Fibroblast of peridontal ligament (primary cell): ENCODE data around the gene ALG13.
"Not testable (repeated sequence)": the region's sequence is repeated elsewhere in the genome, so short reads cannot be mapped to it uniquely, and the experiment has no call there.

Experiments used
- DNase-seq: peaks from one replicate; pipeline ENCODE4 v3.0.0-alpha.2; 2010; ENCODE audit errors: extremely low read depth

Gene ALG13

DNA sequence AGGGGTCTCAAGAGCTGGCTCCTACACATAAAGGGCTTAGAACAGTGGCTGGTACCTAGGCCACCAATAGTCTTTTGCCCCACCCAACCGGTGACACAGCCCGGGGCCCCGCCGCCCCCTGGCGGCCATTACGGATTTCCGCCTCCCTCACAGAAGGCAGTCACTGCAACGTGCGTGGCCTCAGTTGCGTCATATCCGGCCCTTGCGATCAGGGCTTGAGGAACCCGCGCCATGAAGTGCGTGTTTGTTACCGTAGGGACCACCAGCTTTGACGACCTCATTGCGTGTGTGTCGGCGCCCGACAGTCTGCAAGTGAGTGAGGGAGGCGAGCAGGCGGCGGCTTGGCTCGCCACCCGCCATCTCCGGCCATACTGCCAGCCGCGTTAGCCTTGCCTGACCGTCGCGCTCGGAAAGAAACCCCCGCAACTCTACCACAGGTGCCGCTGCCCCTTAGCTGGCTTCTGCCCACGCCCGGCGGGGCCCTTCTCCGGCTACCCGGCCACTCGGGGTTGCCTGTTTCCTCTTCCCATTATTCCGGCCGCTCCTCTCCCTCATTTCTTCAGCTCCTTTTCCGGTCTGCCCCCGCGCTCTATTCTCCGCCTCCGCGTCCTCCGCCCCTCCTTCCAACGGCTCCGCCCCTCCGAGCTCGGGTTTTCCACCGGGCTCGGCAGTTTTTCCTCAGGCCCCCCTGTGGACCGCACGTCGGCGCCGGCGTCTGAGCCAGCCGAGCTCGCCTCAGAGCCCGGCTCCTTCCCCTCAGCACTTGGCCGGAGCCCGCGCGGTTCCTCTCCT lies at the start of gene ALG13:
TSS of gene ALG13 (plus strand) at position 183 of the 792 bp plus-strand sequence. CDS start at position 232, 49 bp downstream.
- peak; percentile 92 for DNase-seq

DNA sequence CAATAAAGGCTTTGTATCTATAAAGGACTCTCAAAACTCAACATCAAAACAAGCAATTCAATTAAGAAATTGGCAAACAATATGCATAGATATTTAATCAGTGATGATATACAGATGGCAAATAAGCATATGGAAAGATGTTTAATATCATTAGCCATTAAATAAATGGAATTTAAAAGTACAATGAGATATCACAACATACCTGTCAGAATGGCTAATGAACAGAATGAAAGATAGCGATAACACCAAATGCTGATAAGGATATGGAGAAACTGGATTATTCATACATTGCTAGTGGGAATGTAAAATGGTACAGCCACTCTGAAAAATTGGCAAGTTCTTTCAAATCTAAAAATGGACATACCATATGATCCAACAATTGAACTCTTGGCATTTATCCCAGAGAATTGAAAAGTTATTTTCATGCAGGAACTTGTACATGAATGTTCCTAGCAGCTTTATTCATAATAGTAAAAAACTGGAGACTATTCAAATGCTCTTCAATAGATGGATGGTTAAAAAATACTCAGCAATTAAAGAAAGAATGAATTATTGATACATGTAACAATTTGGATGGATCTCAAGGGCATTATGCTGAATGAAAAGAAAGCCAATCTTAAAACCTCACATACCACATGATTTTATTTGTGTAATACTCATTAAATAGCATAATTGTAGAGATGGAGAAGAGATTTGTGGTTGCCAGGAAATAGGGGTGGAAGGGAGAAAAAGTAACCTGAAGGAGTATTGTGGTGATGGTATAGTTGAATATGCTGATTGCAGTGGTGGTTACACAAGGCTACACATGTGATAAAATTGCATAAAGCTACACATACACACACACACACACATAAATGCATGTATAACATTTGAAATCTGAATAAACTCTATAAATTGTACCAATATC lies 45.9 kb upstream of the ALG13 start:
- no peak for DNase-seq

DNA sequence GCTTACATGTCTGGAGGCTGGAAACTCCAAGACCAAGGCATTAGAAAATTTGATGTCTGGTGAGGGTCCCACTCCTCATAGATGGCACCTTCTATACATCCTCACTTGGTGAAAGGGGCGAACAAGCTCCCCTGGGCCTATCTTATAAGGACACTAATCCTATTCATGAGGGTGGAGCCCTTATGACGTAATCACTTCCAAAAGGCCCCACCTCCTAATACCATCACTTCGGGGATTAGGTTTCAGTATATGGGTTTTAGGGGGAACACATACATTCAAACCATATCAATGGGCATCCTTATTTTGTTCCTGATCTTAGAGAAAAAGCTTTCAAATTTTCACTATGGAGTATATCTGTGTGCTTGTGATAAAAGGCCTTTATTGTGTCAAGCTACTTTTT lies 39.0 kb upstream of the ALG13 start:
- DNase-seq = no peak

DNA sequence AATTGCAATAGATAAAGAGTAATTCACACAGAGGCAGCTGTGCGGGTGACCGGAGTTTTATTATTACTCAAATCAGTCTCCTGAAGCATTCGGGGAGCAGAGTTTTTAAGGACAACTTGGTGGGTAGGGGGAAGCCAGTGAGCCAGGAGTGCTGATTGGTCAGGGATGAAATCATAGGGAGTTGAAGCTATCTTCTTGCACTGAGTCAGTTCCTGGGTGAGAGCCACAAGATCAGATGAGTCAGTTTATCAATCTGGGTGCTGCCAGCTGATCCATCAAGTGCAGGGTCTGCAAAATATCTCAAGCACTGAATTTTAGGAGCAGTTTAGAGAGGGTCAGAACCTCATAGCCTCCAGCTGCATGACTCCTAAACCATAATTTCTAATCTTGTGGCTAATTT lies 35.8 kb upstream of the ALG13 start:
- DNase-seq = not testable (repeated sequence)

DNA sequence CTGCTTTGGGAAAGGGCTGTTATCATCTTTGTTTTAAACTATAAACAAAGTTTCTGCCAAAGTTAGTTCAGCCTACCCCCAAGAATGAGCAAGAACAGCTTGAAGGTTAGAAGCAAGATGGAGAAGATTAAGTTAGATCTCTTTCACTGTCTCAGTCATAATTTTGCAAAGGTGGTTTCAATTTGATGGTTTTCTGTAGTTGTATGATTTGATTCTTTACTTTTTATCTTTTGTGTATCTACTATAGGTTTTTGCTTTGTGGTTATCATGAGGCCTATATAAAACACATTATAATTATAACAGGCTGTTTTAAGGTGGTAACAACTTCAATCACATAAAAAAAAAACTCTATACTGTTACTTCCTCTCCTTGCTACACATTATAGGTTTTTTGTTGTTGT lies 35.4 kb upstream of the ALG13 start:
- no peak for DNase-seq

GRCh38 chrX:111646515-111646914 lies 34.5 kb upstream of the ALG13 start:
- no peak for DNase-seq

GRCh38 chrX:111648802-111649201 lies 32.2 kb upstream of the ALG13 start:
- DNase-seq = no peak

DNA sequence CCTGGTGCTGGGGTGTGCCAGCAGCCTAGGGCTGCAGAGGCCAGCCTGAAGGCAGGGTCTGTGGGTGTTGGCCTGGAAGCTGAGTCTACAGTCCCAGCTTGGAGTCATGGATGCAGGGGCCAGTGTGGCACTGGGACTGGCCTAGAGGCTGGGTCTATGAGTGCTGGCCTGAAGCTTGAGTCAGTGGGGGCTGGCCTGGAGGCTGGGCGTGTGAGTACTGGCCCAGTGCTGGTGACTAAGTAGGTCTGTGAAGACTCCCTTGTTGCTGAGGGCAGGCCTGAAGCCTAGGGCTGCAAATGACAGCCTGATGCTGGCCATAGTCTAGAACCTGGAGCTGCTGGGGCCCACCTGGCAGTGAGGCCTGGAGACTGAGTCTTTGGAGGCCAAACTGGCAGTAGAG lies 31.3 kb upstream of the ALG13 start:
- DNase-seq = no peak

DNA sequence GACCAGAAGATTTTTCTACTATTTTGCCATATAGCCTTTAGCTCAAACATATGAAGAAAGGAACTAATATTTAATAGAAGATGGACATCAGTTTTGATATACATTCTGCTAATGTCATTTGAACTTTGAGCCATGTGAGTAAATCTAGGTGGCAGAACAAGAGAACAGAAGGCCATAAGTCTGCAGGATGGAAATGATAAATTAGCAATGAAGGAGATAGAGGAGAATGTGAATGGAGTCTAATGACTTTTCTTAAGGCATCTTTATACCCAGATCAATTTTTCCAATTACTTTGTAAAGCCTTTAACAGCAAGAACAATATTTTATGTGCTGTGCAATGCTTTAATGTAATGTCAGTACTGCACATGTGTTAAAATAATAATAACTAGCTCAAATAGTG lies 30.1 kb upstream of the ALG13 start:
- no peak for DNase-seq

- no peak for DNase-seq
These were observed 28.3 kb upstream of the ALG13 start for GRCh38 chrX:111652719-111653118.

DNA sequence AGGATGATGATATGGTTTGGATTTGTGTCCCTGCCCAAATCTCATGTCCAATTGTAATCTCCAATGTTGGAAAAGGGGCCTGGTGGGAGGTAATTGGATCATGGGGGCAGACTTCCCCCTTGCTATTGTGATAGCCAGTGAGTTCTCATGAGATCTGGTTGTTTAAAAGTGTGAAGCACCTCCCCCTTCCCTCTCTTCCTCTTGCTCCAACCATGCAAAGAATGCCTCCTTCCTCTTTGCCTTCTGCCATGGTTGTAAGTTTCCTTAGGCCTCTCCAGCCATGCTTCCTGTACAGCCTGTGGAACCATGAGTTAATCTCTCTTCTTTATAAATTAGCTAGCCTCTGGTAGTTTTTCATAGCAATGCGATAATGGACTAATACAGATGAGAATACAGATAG lies 19.7 kb upstream of the ALG13 start:
- DNase-seq = no peak

GRCh38 chrX:111662292-111662691 lies 18.7 kb upstream of the ALG13 start:
- DNase-seq = no peak

DNA sequence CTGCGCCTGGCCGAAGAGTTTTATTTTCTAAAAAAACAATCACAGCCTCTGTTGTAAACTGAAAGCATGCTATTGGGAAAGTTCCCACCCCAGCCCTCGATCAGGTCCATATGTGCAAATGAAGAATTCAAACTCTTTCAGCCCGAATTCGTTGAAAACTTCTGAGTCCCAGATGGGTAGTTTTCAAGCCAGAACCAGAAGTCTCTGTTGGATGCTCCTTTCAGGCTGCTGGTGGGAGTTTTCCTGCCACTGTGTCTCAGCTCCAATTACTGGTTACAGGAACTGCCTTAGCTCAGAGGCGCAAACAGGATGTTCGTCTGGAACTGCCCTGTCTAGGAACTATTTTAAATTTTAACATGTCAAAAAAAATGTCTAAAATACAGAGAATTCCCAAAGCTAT lies 9.3 kb upstream of the ALG13 start:
- peak; percentile 64 for DNase-seq

GRCh38 chrX:111687305-111687704 lies 6.3 kb downstream of the ALG13 start:
- DNase-seq = no peak

DNA sequence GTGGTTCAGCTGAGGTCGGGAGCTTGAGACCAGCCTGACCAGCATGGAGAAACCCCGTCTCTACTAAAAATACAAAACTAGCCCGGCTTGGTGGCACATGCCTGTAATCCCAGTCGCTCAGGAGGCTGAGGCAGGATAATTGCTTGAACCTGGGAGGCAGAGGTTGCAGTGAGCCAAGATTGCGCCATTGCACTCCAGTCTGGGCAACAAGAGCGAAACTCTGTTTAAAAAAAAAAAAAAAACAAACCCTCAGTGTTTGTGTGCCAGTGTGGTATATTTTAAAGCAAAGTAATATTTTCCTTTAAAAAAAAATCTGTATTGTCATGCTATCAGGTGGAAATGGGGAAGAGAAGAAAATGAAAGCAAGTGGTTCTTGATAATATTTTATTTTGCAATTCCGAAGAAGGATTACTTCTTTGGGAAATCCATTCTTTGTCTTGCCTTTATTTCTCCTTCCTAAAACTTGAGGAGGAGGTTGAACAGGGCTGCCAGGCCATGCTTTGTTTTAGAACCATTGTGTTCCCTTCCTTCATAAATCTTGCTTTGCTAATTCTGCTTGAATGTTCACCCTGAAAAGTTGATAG lies 14.4 kb downstream of the ALG13 start:
- DNase-seq = no peak

- DNase-seq = peak; percentile 31
These were observed 38.6 kb downstream of the ALG13 start for GRCh38 chrX:111719426-111720210.

DNA sequence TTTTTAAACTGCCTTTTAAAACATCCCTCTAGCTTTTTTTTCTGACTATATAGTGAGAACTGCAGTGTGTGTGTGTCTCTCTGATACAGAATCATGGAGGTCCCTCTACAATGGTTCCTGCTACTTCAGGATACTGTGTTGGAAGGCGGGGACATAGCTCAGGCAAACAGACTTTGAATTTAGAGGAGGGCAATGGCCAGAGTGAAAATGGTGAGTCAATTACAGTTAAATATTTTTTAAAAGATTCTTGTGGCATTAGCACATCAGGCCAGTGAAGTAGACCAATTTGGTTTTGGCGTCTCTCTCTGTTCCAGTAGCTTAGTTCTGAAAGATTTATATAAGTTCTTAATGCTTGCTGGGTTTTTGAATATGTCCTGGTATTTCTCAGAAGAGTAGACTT lies 47.1 kb downstream of the ALG13 start:
- peak; percentile 30 for DNase-seq

GRCh38 chrX:111731351-111731750 lies 50.4 kb downstream of the ALG13 start:
- DNase-seq = peak; percentile 11

GRCh38 chrX:111736571-111736970 lies 55.6 kb downstream of the ALG13 start:
- DNase-seq = no peak

- DNase-seq = no peak
These were observed 61.0 kb downstream of the ALG13 start for GRCh38 chrX:111742018-111742417.

GRCh38 chrX:111743316-111743715 lies 62.3 kb downstream of the ALG13 start:
- no peak for DNase-seq

DNA sequence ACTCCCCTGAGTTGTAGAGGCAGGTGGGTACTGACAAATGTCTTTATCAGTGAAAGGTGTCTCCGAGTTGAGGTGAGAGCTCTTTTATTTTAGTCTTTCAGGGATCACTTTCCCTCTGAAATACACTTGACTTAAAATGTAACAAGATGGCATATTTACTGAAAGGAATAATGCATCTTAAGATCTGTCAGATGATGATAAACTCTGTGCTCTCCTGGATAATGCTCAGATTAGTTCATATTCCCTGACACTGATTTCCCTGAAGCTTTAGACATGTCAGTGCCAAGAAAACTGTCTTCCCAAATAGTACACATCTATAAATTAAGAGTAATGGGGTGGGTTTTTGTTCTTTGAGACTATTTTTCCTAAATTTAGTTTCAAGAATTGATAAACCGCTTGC lies 75.5 kb downstream of the ALG13 start:
- DNase-seq = no peak
